ENCODE data around the gene SPATA31D1.

SPATA31D1 gene

DNA sequence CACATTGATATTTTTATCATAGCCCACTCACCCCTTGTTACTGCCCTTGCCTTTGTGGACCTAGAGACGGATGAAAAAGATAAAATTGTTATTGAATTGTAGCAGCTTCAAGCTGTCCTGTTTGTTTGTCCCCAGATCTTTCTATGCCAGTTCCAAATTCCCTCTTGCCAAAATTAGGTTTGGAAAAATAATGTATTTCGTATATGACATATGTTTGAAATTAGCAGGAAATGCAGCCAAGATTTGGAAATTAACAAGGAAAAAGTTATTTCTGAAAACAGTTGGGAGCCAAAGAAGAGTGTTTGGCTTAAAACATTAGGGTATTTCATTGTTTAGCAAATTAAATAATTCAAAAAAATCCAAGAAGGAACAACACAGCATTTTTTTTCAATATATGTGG lies 33.5 kb downstream of the SPATA31D1 start:
- DNase-seq (ENCODE audit: low read depth): no peak

GRCh38 chr9:82024908-82025307 lies 36.3 kb downstream of the SPATA31D1 start:
- no peak for DNase-seq (ENCODE audit: low read depth)

DNA sequence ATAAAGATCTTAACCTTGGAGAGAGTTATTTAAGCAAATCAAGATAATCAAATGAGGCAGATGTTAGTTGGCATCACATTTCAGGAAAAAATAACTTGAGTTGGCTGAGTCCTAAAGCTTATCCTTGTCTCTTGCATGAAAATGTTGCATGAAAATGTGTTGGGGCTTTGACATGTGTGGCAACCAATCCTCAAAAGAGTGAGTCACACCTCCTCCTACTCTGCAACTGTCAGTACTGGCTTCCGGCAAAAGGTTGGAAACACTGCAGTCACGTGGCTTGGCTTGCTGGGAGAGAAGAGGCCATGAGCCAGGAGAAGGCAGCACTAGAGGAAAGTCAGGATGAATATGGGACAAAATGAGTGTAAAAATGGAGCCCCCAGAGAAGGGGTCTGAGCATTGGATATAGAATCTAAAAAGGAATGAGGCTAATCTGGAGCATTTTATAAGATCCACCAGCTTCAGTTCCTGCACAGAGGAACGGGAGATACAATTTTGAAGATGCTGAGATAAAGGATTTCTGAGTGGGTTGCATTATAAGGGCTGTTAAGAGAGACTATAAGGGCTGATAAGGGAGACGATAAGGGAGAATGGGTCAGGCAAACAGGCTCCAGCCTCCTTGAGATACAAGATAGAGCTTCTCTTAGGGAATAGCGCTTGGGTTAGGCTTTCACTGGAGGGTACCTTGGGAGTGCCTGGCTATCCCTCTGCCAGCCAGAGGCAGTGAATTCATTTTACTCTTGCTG lies 43.1 kb downstream of the SPATA31D1 start:
- DNase-seq (ENCODE audit: low read depth): peak; percentile 76

GRCh38 chr9:82034956-82035731 lies 46.6 kb downstream of the SPATA31D1 start:
- DNase-seq (ENCODE audit: low read depth): no peak

DNA sequence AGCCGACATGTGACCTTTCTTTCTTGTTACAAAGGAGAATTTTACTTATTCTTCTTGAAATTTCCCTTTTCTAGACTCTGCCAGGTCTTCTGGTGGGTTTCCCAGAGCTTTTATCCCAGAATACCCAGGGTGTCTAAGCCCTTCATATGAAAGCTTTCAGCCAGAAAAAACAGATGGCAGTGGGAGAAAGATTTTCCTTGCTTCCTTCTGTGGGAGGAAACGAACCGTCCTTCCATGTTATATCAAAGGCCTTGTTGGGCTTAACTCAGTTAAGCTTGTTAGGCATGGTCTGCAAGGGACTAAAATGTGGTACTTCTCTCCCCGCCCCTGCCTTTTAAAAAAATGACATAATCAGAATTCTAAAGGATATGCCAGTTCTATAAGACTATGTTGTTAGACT lies 47.5 kb downstream of the SPATA31D1 start:
- no peak for DNase-seq (ENCODE audit: low read depth)

DNA sequence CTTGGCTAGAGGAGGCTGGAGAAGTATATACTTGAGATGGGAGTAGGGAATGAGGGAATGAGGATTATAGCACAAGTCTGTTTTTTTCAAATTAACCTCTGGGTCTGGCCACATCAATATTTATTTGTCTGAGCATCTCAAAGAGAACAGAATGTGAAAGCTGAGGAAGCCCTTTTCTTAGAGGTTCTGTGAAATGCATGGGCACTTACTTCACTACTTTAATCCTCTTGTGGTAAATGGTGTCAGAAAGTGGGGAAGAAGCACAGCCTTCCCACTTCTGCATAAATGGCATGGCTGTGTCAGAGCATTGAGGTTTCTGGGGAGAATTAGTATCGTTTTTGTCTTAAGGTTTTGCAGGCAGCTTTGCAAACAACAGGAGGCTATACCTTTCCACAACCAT lies 48.6 kb downstream of the SPATA31D1 start:
- no peak for DNase-seq (ENCODE audit: low read depth)

DNA sequence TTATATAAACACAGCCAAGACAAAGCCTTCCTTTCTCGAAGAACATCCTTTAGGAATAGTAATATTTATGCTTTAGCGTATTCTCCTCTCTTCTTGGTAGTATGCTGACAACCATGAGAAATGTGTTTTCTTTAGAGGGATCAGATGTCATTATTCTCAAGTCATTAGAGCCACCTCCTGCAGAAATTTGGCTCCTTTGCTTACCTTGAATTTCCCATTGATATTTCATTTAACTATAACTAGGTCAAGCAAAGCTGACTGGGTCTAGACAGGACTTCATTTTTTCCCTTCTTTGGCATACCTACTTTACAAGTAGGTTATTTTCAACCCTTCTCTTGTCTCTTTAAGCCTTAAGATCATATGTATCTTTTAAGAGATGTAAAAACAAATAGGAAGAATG lies 50.3 kb downstream of the SPATA31D1 start:
- DNase-seq (ENCODE audit: low read depth): no peak

All from stromal cell of bone marrow (primary cell).